Activated T-helper 1 cell treated with anti-CD3 and anti-CD28 coated beads, Interleukin-12 subunit alpha, Interleukin-12 subunit beta, Interleukin-2, Interleukin-4 antibody, amounts not matched to agents 30 ng/mL and 10 ng/mL and 1 ng/mL, durations not matched to agents 14 hours and 24 hours and 36 hours (primary cell): ENCODE measurements around the gene TASL. TPM values are rescaled to one million over a fixed set of nuclear protein-coding genes. Genes with fewer than 3 reads are reported as not detected.
"Not testable (repeated sequence)": the region's sequence is repeated elsewhere in the genome, so short reads cannot be mapped to it uniquely, and the experiment has no call there.

ENCODE experiments used
- DNase-seq: peaks from one replicate; pipeline ENCODE4 v3.0.0; 2021; ENCODE audit warnings: low spot score
- H3K27ac Mint-ChIP-seq: one replicate; pipeline ENCODE4 v1.8.0; 2021; ENCODE audit warnings: mild to moderate bottlenecking, mixed read lengths
- H3K27me3 Mint-ChIP-seq: one replicate; pipeline ENCODE4 v1.8.0; 2022; ENCODE audit warnings: mild to moderate bottlenecking, moderate library complexity, mixed read lengths; ENCODE audit not compliant: insufficient read depth
- H3K36me3 Mint-ChIP-seq: one replicate; pipeline ENCODE4 v1.8.0; 2021; ENCODE audit warnings: low read depth, mixed read lengths
- H3K4me1 Mint-ChIP-seq: one replicate; pipeline ENCODE4 v1.8.0; 2021; ENCODE audit warnings: low read depth, mixed read lengths
- H3K4me3 Mint-ChIP-seq: one replicate; pipeline ENCODE4 v1.8.0; 2021; ENCODE audit warnings: mild to moderate bottlenecking, moderate library complexity, mixed read lengths
- H3K9me3 Mint-ChIP-seq: one replicate; pipeline ENCODE4 v1.8.0; 2021; ENCODE audit warnings: mixed read lengths
- intact Hi-C: fragments of 100-400 bp; cut with micrococcal nuclease; formaldehyde crosslinking; loops from one replicate; pipeline ENCODE4 v1.15.1; 2024
- total RNA-seq: library from RNA; stranded (reverse); gene quantifications from 2 replicates; pipeline ENCODE4 v1.2.3, GENCODE V29; 2022

The TASL gene
- 7.0 and 7.6 TPM in 2 replicates for total RNA-seq

- Mint-ChIP-seq H3K4me1 (peaks cover 27% of the 10 kb centered on the region), H3K27ac (peak within 1 kb of the TSS; percentile 98), H3K4me3 (peak within 1 kb of the TSS; percentile 96), H3K36me3 (peaks cover 24% of the 10 kb centered on the region), H3K27me3 (no peaks in the 10 kb centered on the region), H3K9me3 (peaks cover 11% of the 10 kb centered on the region)
- peak; percentile 39 for DNase-seq
- intact Hi-C loops: loop anchor here (1.0 to 10.0 kb wide), 6 partner anchors 17 to 517 kb away; partner anchors contain the start of gene TAB3
These were observed at the start of gene TASL for GRCh38 chrX:30577362-30577991. TASL (minus strand) TSS chrX:30577766; CDS start chrX:30560355, 17,411 bp downstream.

GRCh38 chrX:30626402-30626801, 48.8 kb upstream of the TASL start:
- H3K4me1 Mint-ChIP-seq: no peaks in the 10 kb centered on the region
- no peak for DNase-seq
- no peaks in the 10 kb centered on the region for H3K27me3 Mint-ChIP-seq
- H3K4me3 Mint-ChIP-seq: no peak overlapping the region
- H3K27ac Mint-ChIP-seq: no peak overlapping the region
- intact Hi-C loops: no loop called here
- H3K9me3 Mint-ChIP-seq: peaks cover 12% of the 10 kb centered on the region
- no peaks in the 10 kb centered on the region for H3K36me3 Mint-ChIP-seq

GRCh38 chrX:30622361-30622760, 44.8 kb upstream of the TASL start:
- intact Hi-C loops: no loop called here
- H3K4me3 Mint-ChIP-seq: no peak overlapping the region
- H3K36me3 Mint-ChIP-seq: no peaks in the 10 kb centered on the region
- H3K27me3 Mint-ChIP-seq: peaks cover 1% of the 10 kb centered on the region
- no peaks in the 10 kb centered on the region for H3K4me1 Mint-ChIP-seq
- DNase-seq: no peak
- no peak overlapping the region for H3K27ac Mint-ChIP-seq
- H3K9me3 Mint-ChIP-seq: peaks cover 16% of the 10 kb centered on the region

GRCh38 chrX:30620980-30621618, 43.5 kb upstream of the TASL start:
- Mint-ChIP-seq H3K27ac (no peak overlapping the region), H3K36me3 (no peaks in the 10 kb centered on the region)

DNA sequence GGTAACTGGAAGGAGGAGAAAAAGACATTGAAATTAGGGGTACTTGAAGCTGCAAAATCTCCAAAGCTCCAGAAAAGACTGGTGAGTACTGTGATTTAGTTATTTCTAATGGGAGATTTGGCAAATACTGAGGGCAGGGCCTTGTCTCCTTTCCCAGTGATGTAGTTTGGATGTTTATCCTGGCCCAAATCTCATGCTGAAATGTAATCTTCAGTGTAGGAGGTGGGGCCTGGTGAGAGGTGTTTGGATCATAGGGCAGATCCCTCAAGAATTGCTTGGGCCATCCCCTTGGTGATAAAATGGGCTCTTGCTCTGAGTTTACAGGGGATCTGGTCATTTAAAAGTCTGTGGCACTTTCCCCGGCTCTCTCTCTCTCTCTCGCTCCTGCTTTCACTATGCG, 42.6 kb upstream of the TASL start:
- Mint-ChIP-seq H3K4me3 (no peak overlapping the region), H3K27me3 (peaks cover 3% of the 10 kb centered on the region), H3K27ac (no peak overlapping the region), H3K4me1 (no peaks in the 10 kb centered on the region), H3K36me3 (no peaks in the 10 kb centered on the region), H3K9me3 (peaks cover 16% of the 10 kb centered on the region)
- DNase-seq: no peak
- intact Hi-C loops: no loop called here

More at GRCh38 chrX:30620980-30621618, 43.5 kb upstream of the TASL start:
- no peaks in the 10 kb centered on the region for H3K4me1 Mint-ChIP-seq
- DNase-seq: no peak
- intact Hi-C loops: no loop called here
- no peak overlapping the region for H3K4me3 Mint-ChIP-seq
- H3K9me3 Mint-ChIP-seq: peaks cover 16% of the 10 kb centered on the region
- peaks cover 3% of the 10 kb centered on the region for H3K27me3 Mint-ChIP-seq

- Mint-ChIP-seq H3K27ac (no peak overlapping the region), H3K4me3 (no peak overlapping the region), H3K36me3 (no peaks in the 10 kb centered on the region), H3K9me3 (peaks cover 13% of the 10 kb centered on the region), H3K27me3 (peaks cover 3% of the 10 kb centered on the region), H3K4me1 (no peaks in the 10 kb centered on the region)
- no peak for DNase-seq
- intact Hi-C loops: loop anchor here (2.0 kb wide), 1 partner anchor 47 kb away; no protein-coding TSS in a partner anchor
These were observed 40.7 kb upstream of the TASL start for GRCh38 chrX:30618160-30618765.

DNA sequence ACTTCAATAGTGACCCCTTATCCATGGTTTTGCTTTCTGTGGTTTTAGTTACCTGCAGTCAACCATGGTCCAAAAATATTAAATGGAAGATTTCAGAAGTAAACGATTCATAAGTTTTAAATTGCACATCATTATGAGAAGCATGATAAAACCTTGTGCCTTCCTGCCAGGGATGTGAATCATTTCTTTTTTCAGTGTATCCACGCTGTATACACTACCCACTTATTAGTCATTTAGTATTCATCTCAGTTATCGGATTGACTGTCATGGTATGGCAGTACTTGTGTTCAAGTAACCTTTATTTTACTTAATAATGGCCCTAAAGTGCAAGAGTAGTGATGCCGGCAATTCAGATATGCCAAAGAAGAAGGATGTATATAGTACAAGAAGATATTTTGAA, 37.7 kb upstream of the TASL start:
- Mint-ChIP-seq H3K27me3 (peaks cover 1% of the 10 kb centered on the region), H3K4me1 (no peaks in the 10 kb centered on the region), H3K36me3 (no peaks in the 10 kb centered on the region), H3K4me3 (no peak overlapping the region), H3K9me3 (no peaks in the 10 kb centered on the region), H3K27ac (no peak overlapping the region)
- no peak for DNase-seq
- intact Hi-C loops: no loop called here

- no peak overlapping the region for H3K27ac Mint-ChIP-seq
- no peak overlapping the region for H3K4me3 Mint-ChIP-seq
- no peak for DNase-seq
- H3K27me3 Mint-ChIP-seq: peaks cover 4% of the 10 kb centered on the region
- H3K9me3 Mint-ChIP-seq: no peaks in the 10 kb centered on the region
- H3K36me3 Mint-ChIP-seq: no peaks in the 10 kb centered on the region
- intact Hi-C loops: no loop called here
- H3K4me1 Mint-ChIP-seq: no peaks in the 10 kb centered on the region
These were observed 36.2 kb upstream of the TASL start for GRCh38 chrX:30613721-30614120.

- Mint-ChIP-seq H3K4me1 (no peaks in the 10 kb centered on the region), H3K4me3 (no peak overlapping the region), H3K9me3 (no peaks in the 10 kb centered on the region), H3K27me3 (peaks cover 5% of the 10 kb centered on the region), H3K27ac (no peak overlapping the region), H3K36me3 (no peaks in the 10 kb centered on the region)
- intact Hi-C loops: no loop called here
- DNase-seq: no peak
These were observed 34.7 kb upstream of the TASL start for GRCh38 chrX:30612250-30612655.

GRCh38 chrX:30610026-30610425, 32.5 kb upstream of the TASL start:
- Mint-ChIP-seq H3K4me1 (no peaks in the 10 kb centered on the region), H3K9me3 (no peaks in the 10 kb centered on the region), H3K27me3 (peaks cover 9% of the 10 kb centered on the region), H3K4me3 (no peak overlapping the region), H3K36me3 (no peaks in the 10 kb centered on the region), H3K27ac (no peak overlapping the region)
- DNase-seq: no peak
- intact Hi-C loops: no loop called here

GRCh38 chrX:30607155-30607554, 29.6 kb upstream of the TASL start:
- Mint-ChIP-seq H3K9me3 (no peaks in the 10 kb centered on the region), H3K27ac (no peak overlapping the region), H3K4me1 (no peaks in the 10 kb centered on the region), H3K36me3 (no peaks in the 10 kb centered on the region), H3K4me3 (no peak overlapping the region), H3K27me3 (peaks cover 9% of the 10 kb centered on the region)
- DNase-seq: no peak
- intact Hi-C loops: no loop called here

DNA sequence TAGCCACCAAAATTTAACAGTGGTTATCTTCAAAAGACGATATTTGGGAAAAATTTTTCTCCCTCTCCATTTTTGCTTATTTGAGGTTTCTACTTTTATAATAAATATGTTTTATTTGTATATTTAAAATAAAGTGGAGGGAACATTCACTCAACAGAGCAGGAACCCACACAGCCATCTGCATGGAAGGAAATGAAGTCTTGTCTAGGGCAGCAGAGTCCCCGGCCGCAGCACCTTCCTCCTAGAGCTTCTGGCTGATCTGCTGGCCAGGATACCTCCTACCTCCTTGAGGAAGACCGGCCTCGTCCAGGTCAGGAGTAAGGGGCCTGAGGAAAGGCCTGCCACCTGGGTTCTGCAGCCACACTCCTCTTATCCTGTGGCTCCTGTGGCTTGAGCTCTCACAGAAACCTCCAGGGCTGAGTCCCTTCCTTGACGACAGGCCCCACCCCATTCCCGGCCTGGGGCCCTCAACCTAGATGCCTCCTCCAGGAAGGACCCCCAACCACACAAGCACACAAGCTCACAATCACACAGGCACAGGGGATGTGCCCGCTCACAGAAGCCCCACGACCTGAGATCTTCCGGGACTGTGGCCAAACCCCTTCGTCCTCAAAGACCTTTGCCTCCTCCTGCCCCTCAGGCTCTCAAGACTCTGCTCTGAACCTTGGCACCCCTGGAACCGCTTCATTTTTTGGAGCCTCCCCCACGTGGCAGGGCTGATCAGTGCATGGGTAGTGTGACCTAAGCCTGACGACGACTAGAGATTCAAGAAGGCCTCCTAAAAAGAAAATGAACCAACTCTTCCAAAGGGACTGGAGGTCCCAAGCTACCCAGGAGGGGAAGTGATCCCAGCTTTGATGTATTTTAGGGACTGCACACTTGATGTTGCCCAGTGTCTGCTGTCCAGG, 23.0 kb upstream of the TASL start:
- H3K27ac Mint-ChIP-seq, DNase-seq, H3K9me3 Mint-ChIP-seq, H3K4me3 Mint-ChIP-seq, intact Hi-C loops, H3K36me3 Mint-ChIP-seq, H3K27me3 Mint-ChIP-seq: not testable (repeated sequence)
- peaks cover 17% of the 10 kb centered on the region for H3K4me1 Mint-ChIP-seq
